Measurements from ENCODE around the gene MLLT6.

MLLT6 gene

DNA sequence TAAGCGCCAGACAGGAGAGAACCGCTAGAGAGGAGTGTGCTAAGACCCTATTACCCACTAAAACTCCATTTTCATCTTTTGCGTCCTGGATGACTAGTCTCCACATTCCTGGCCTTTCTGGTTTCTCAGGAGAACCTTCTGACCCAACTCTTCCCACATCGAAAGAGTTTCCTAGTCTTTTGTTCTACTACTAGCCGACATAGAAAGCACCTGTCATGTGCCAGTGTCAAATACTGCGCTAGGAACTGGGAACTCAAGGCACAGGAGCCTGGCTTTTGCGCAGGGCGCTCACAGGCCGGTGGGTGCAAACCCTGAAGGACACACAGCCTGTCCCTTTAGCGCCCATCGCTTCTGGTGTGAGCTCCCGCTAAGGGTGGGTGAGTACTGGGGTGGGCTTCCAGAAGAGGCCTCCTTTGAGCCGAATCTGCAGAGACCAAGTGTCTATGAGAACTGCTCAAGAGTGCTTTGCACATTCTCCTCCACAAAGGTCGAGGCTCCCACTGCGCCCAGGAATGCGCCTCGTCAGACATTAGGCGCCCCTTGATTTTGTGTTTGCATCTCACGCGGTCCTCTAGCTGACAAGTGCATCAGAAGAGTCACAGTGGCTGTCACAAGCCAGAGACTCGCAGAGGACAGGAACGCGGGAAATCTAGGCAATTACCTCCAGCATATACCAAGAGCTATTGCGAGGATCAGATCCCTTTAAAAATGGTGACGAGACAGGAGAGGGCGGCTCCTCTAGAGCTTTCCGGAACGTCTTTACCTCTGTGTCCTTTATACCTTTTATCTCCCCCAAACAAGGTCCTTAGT, 45.4 kb downstream of the MLLT6 start:
- no peak for TF ChIP-seq EZH2 (IDR thresholded peaks at IDR 0.05)
- no peak for TF ChIP-seq POLR2AphosphoS5 (IDR thresholded peaks at IDR 0.05; ENCODE audit: borderline replicate concordance, low read depth, low read length)
- no peak for TF ChIP-seq FOXP2 (optimal IDR thresholded peaks at IDR 0.05; ENCODE audit: control extremely low read depth, extremely low read length, insufficient read depth)
- Histone ChIP-seq H3K36me3 (ENCODE audit: insufficient read depth, low read length) (peaks cover 15% of the 10 kb centered on the region; the same call in 1 of the 2 replicates), H3K4me3 (peak overlapping the region; percentile 97), H3K27ac (peak overlapping the region; percentile 89), H3K9ac (ENCODE audit: insufficient read length) (peak overlapping the region; percentile 92), H3K9me3 (ENCODE audit: low read depth, low read length) (no peaks in the 10 kb centered on the region)
- DNase-seq (ENCODE audit: low read depth, low spot score): no peak

DNA sequence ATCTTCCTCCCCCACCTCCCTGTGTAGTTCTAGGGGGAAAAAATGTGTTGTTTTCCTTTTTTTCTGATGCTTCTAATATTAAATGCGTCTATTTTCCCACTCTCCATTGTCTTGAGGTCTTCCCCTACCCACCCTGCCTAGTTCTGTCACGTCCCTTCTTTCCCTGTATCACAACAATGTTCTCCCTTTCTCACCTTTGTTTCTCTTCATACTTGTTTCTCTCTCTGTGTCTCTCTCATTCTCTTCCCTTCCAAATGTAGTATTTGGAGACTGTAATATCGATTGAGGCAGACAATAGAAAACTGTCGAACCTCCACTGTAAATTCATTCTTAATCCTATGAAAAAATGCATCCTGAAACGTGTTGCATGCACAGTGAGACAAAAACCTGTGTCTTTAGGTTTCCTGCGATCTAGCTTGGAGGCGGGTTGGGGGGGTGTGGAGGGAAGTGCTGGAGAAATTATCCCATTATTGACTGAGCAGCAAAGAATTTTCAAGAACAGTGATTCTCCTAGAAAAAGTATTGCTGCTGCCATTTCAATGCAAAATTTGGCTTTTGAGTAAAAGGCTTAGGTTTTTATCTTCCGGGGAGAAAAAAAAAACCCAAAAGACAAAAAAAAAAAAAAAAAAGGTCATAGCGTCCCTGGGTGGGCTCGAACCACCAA, 46.2 kb downstream of the MLLT6 start:
- TF ChIP-seq POLR2AphosphoS5 (IDR thresholded peaks at IDR 0.05; ENCODE audit: borderline replicate concordance, low read depth, low read length): no peak
- no peak for TF ChIP-seq EZH2 (IDR thresholded peaks at IDR 0.05)
- TF ChIP-seq FOXP2 (optimal IDR thresholded peaks at IDR 0.05; ENCODE audit: control extremely low read depth, extremely low read length, insufficient read depth): no peak
- Histone ChIP-seq H3K4me3 (peak overlapping the region; percentile 97), H3K9ac (ENCODE audit: insufficient read length) (peak overlapping the region; percentile 92), H3K27ac (peak overlapping the region; percentile 89), H3K9me3 (ENCODE audit: low read depth, low read length) (no peaks in the 10 kb centered on the region), H3K36me3 (ENCODE audit: insufficient read depth, low read length) (peaks cover 22% of the 10 kb centered on the region)
- DNase-seq (ENCODE audit: low read depth, low spot score): peak; percentile 40

DNA sequence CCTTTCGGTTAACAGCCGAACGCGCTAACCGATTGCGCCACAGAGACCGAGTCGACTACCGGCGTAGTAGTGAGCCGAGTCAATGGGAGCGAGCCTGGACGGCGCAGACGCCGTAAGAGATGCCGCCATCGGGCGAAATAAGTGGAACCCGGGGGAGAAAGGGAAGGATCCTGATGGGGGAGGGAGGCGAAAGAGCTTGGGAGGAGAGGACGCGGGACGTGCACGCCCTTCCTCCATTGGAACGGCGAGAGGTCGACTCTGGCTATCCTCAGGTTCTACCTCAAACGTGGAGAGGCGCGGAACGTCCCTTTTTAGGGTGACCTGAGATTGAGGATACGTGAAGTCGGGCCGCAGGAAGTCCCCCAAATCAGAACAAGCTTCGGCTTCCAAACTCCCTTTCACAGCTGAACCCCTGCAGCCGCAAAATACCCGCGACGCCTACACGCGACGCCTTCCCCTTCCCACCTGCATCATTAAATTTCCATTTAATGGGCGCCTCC, 46.8 kb downstream of the MLLT6 start:
- DNase-seq (ENCODE audit: low read depth, low spot score): peak; percentile 45
- Histone ChIP-seq H3K9me3 (ENCODE audit: low read depth, low read length) (no peaks in the 10 kb centered on the region), H3K4me3 (peak overlapping the region; percentile 97), H3K27ac (peak overlapping the region; percentile 93), H3K36me3 (ENCODE audit: insufficient read depth, low read length) (peaks cover 26% of the 10 kb centered on the region), H3K9ac (ENCODE audit: insufficient read length) (peak overlapping the region; percentile 92)
- TF ChIP-seq POLR2AphosphoS5 (IDR thresholded peaks at IDR 0.05; ENCODE audit: borderline replicate concordance, low read depth, low read length): no peak; the same call in none of the 2 replicates
- TF ChIP-seq FOXP2 (optimal IDR thresholded peaks at IDR 0.05; ENCODE audit: control extremely low read depth, extremely low read length, insufficient read depth): peak; percentile 5

DNA sequence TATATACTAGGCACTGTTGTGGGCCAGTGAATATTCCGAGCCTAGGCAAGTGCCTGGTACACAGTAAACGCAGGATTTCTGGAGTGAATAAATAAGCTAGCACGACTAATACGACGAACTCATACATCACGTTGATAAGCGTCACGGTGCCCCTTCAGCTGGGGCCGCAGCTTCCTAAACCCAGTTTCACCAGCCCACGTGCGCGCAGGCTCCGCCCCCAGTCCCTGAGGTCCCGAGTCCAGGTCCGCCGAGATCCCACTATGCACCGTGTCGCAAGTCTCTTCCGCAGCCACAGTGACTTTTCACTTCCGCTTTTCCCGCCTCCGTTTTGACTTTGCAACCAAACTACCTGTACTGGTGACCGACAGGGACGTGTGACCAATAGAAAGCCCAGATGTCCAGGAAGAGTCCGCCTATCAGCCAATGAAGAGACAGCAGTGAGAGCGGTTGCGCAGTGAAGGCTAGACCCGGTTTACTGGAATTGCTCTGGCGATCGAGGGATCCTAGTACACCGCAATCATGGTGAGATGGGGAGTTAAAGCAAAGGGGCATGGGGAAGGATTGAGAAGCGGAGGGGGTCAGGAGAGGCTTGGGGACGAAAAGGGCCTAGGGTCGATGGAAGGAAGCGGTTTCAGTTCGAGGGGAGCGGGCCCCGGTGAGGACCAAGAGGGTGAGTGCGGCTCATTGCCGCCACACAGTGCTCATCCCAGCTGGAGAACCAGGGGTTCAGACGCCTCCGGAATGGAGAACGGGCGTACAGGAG, 47.4 kb downstream of the MLLT6 start, which contains the start of gene PSMB3:
PSMB3 (plus strand) TSS at position 434 of the 763 bp plus-strand sequence; CDS start at position 520, 86 bp downstream.
- Histone ChIP-seq H3K9ac (ENCODE audit: insufficient read length) (peak within 1 kb of the TSS; percentile 92), H3K27ac (peak within 1 kb of the TSS; percentile 93), H3K36me3 (ENCODE audit: insufficient read depth, low read length) (peaks cover 32% of the 10 kb centered on the region), H3K9me3 (ENCODE audit: low read depth, low read length) (no peaks in the 10 kb centered on the region), H3K4me3 (peak within 1 kb of the TSS; percentile 97)
- peak; percentile 77 for TF ChIP-seq POLR2AphosphoS5 (IDR thresholded peaks at IDR 0.05; ENCODE audit: borderline replicate concordance, low read depth, low read length)
- TF ChIP-seq FOXP2 (optimal IDR thresholded peaks at IDR 0.05; ENCODE audit: control extremely low read depth, extremely low read length, insufficient read depth): no peak
- peak; percentile 98 for DNase-seq (ENCODE audit: low read depth, low spot score)

DNA sequence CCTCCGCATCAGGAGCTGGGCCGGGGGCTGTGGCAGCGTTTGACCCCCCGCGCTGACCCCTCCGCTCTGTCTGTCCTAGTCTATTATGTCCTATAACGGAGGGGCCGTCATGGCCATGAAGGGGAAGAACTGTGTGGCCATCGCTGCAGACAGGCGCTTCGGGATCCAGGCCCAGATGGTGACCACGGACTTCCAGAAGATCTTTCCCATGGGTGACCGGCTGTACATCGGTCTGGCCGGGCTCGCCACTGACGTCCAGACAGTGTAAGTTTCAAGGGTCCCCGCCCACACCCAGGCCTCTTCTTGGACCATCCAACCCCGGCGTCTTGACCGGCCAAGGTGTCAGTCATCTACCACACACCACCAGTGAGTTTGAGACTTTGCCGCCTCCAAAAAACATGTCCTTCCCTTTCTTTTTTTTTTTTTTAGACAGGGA, 48.0 kb downstream of the MLLT6 start:
- no peak for DNase-seq (ENCODE audit: low read depth, low spot score)
- H3K4me3 ChIP-seq: peak overlapping the region; percentile 97
- H3K36me3 ChIP-seq (ENCODE audit: insufficient read depth, low read length): peaks cover 38% of the 10 kb centered on the region
- TF ChIP-seq FOXP2 (optimal IDR thresholded peaks at IDR 0.05; ENCODE audit: control extremely low read depth, extremely low read length, insufficient read depth) (no peak), EZH2 (IDR thresholded peaks at IDR 0.05) (no peak), POLR2AphosphoS5 (IDR thresholded peaks at IDR 0.05; ENCODE audit: borderline replicate concordance, low read depth, low read length) (no peak)
- H3K9me3 ChIP-seq (ENCODE audit: low read depth, low read length): no peaks in the 10 kb centered on the region
- H3K27ac ChIP-seq: peak overlapping the region; percentile 72; the same call in 1 of the 2 replicates
- H3K9ac ChIP-seq (ENCODE audit: insufficient read length): peak overlapping the region; percentile 88

DNA sequence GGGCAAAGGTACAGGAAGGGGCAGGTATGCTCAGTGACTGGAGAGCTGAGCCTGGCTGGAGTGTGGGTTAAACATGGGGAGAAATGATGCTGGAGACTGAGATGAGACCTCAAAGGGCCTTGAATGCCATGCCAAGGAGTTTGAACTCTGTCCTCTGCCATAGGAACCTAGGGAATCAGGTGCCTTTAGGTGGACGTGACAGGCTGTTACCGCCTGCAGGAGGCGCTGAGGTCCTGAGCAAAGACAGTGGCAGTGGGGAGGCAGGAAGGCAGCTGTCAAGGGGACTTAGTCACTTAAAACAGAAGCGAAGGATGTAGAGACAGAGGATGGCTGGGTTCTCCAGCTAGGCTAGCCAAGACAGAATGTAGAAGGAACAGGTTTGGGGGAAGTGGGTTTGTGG, 56.5 kb downstream of the MLLT6 start:
- no peaks in the 10 kb centered on the region for H3K9me3 ChIP-seq (ENCODE audit: low read depth, low read length)
- no peak for DNase-seq (ENCODE audit: low read depth, low spot score)
- no peak overlapping the region for H3K27ac ChIP-seq
- no peak overlapping the region for H3K9ac ChIP-seq (ENCODE audit: insufficient read length)
- no peak overlapping the region for H3K4me3 ChIP-seq
- no peak; the same call in 1 of the 2 replicates for TF ChIP-seq POLR2AphosphoS5 (IDR thresholded peaks at IDR 0.05; ENCODE audit: borderline replicate concordance, low read depth, low read length)
- TF ChIP-seq EZH2 (IDR thresholded peaks at IDR 0.05): no peak
- no peak for TF ChIP-seq FOXP2 (optimal IDR thresholded peaks at IDR 0.05; ENCODE audit: control extremely low read depth, extremely low read length, insufficient read depth)
- H3K36me3 ChIP-seq (ENCODE audit: insufficient read depth, low read length): peaks cover 83% of the 10 kb centered on the region

DNA sequence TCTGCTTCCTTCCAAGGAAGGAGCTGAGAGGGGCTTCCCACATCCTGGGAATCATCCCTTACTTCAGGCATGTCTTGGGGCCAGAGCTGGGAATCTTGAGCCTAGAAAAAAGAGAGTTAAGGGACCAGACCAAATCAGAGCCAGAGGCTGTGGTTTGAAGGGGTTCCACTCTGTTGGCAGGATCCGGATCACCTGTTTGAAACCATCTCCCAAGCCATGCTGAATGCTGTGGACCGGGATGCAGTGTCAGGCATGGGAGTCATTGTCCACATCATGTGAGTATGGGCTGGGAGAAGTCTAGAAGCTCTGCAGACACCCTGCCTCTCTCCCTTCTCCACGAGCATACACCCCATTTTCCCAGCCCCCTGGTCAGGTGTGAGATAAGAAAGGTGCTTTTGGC, 57.2 kb downstream of the MLLT6 start:
- H3K4me3 ChIP-seq: no peak overlapping the region
- TF ChIP-seq EZH2 (IDR thresholded peaks at IDR 0.05) (no peak), FOXP2 (optimal IDR thresholded peaks at IDR 0.05; ENCODE audit: control extremely low read depth, extremely low read length, insufficient read depth) (no peak), POLR2AphosphoS5 (IDR thresholded peaks at IDR 0.05; ENCODE audit: borderline replicate concordance, low read depth, low read length) (no peak)
- no peaks in the 10 kb centered on the region for H3K9me3 ChIP-seq (ENCODE audit: low read depth, low read length)
- H3K36me3 ChIP-seq (ENCODE audit: insufficient read depth, low read length): peaks cover 84% of the 10 kb centered on the region
- no peak overlapping the region for H3K27ac ChIP-seq
- no peak overlapping the region for H3K9ac ChIP-seq (ENCODE audit: insufficient read length)
- no peak for DNase-seq (ENCODE audit: low read depth, low spot score)

All from SK-N-MC (cell line).